Right forelimb (tissue), 1 donor: Measurements from ENCODE around the gene VPS16.

Experiments
- DNase-seq: peaks from one replicate; pipeline ENCODE4 v3.0.0-alpha.2; 2018

Gene VPS16

GRCh38 chr20:2836035-2836434 lies 4.5 kb upstream of the VPS16 start:
- DNase-seq: no peak

GRCh38 chr20:2837221-2837960 lies 3.2 kb upstream of the VPS16 start:
- DNase-seq: no peak

GRCh38 chr20:2838170-2838797 lies 2.3 kb upstream of the VPS16 start:
- DNase-seq: peak; percentile 39

- DNase-seq: no peak
Observed at GRCh38 chr20:2838847-2839671, 1.5 kb upstream of the VPS16 start.

DNA sequence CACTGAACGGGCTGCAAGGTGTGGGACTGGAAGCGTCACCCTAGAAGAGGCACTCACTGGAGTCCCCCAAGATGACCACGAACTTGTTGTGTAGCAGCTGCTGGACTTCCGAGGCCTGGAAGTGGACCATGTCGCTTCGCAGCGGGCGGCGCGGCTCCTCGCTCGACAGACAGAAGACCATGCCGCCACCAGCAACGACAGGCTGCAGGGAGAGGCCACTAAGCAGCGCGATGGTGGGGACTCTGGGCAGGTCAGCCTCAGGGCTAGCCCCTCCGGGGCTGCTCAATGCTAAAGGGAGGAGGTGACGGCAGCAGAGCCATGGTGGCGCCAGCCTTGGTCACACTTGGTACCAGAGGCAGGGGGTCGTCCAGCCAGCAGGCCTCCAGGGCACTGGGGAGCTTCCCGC lies 810 bp upstream of the VPS16 start:
- no peak for DNase-seq

DNA sequence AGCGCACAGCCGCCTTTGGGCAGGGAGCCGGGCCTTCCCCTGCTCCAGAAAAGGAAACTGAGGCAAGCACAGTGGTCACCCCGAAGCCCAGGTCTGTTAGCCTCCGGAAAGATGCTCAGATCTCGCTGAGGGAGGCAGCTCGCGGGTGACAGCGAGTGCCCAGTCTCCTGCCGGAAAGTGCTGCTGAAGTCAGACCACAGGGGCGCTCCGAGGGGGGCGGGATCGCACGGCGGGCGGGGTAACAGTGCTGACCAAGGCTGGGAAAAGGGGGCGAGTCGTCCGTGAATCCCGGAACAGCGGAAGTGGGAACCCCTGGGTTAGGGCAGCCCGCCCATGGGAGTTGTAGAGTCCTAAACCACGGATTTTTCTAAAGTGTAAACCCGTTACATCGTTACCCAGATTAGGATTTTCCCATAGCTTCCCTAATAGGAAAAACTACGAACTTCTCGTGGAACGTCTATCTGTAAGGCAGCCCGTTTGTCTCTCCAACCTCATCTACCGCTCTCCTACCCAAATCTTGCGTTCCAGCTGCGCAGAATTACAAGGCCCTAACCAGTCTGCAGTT lies 504 bp downstream of the VPS16 start:
- peak; percentile 85 for DNase-seq

GRCh38 chr20:2845607-2846006 lies 5.1 kb downstream of the VPS16 start:
- no peak for DNase-seq

GRCh38 chr20:2846698-2847097 lies 6.2 kb downstream of the VPS16 start:
- DNase-seq: peak; percentile 35

- DNase-seq: peak; percentile 1
Observed at GRCh38 chr20:2847802-2848201, 7.3 kb downstream of the VPS16 start.

GRCh38 chr20:2849529-2849928 lies 9.0 kb downstream of the VPS16 start:
- DNase-seq: peak; percentile 10

DNA sequence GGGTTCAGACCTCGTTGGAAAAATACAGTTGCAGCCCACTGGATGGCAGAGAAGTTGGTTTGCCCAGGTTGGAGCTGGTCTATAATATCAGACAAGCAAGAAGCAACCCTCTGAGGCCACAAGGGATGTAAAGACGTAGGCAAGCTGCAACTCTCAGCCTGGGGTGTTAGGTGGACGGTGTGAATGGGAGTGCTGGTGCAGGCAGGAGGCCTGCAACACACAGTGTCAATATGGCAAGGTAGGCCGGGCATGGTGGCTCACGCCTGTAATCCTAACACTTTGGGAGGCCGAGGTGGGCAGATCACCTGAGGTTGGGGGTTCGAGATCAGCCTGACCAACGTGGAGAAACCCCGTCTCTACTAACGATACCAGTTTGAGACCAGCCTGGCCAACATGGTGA lies 10.5 kb downstream of the VPS16 start:
- no peak for DNase-seq

- DNase-seq: no peak
Observed at GRCh38 chr20:2858591-2858990, 18.0 kb downstream of the VPS16 start.

GRCh38 chr20:2859330-2860121 lies 19.0 kb downstream of the VPS16 start:
- DNase-seq: no peak

DNA sequence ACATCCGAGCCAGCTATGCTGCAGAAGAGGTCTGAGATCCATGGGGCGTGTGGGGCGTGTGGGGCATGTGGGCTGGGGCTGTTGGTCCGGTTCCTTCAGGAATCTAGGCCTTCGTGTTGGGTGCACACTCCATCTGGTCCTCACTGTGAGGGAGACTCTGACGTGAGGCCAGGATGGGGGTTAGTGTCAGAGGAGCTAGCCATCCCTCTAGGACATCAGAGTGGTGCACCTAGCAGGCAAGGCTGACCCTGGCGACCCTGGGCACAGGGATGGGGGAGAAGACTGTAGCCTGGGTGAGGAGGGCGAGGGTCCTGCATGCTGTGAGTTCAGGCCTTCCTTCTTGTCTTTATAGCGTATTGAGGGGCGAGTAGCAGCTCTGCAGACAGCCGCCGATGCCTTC lies 24.1 kb downstream of the VPS16 start:
- no peak for DNase-seq

- DNase-seq: no peak
Observed at GRCh38 chr20:2865101-2865500, 24.6 kb downstream of the VPS16 start.

DNA sequence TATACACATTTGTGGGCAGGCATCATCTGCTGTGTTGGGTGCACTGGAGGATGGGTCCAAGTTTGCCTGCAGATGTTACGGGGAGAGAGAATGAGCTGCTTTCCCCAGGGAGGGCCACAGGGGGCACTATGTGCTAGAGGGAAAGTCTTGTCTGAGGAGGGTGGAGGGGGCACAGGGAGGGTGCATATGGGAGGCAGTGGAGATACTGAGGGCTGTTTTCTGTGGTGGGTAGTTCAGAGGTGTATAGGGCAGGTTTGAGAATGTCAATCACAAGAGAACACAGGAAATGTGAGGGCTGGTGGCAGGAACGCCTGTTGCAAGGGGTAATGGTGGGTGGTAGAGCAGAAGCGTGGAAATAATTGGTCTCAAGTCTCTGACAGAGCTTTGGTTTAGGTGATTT lies 25.1 kb downstream of the VPS16 start:
- DNase-seq: no peak

GRCh38 chr20:2866236-2866635 lies 25.7 kb downstream of the VPS16 start:
- DNase-seq: no peak

- DNase-seq: no peak
Observed at GRCh38 chr20:2867081-2867864, 26.7 kb downstream of the VPS16 start.

GRCh38 chr20:2869381-2869780 lies 28.8 kb downstream of the VPS16 start:
- DNase-seq: no peak

- no peak for DNase-seq
Observed at GRCh38 chr20:2871111-2871465, 30.5 kb downstream of the VPS16 start.

DNA sequence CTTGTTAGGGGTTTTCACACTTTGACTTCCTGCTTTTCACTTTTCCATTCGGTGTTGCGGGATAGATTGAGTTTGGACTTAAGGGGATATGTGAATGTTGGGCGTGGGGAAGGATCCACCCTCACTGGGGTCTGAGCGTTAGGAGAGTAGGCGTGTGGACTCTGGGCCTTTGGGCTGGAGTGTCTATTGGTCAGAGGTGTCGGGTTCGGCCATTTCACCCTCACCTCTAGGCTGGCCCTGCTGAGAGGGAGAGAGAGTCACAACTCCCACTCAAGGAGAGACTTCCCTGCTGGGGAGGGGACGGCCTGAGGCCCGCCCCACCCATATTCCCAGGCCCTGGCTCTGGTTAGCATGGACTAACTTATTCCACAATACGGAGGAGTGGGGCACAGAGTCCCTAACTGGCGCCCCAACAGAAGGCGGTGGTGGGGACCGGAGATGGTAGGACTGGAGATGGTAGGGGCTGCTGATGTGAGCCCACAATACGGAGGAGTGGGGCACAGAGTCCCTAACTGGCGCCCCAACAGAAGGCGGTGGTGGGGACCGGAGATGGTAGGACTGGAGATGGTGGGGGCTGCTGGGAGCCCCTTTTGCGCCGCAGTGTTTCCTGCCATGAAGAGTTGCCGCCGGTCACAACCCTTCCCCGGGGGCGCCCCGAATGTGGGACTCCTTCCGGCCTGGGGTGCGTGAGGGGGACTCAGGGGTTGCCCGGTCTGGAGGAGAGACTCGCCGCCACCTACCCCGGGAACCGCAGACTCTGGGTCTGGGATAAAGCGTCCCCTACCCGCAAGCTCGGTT lies 31.3 kb downstream of the VPS16 start:
- DNase-seq: no peak
